Stimulated activated CD8-positive, alpha-beta memory T cell treated with anti-CD3 and anti-CD28 coated beads, Interleukin-7, amount 100 ng/mL, for 1 hour (primary cell): ENCODE results near the gene CCDC136.

ENCODE experiments used
- DNase-seq, 2 donors: peaks; one replicate each; pipeline ENCODE4 v3.0.0-alpha.2; 2020; ENCODE audit warnings: low read depth in 2 of 2

The CCDC136 gene

DNA sequence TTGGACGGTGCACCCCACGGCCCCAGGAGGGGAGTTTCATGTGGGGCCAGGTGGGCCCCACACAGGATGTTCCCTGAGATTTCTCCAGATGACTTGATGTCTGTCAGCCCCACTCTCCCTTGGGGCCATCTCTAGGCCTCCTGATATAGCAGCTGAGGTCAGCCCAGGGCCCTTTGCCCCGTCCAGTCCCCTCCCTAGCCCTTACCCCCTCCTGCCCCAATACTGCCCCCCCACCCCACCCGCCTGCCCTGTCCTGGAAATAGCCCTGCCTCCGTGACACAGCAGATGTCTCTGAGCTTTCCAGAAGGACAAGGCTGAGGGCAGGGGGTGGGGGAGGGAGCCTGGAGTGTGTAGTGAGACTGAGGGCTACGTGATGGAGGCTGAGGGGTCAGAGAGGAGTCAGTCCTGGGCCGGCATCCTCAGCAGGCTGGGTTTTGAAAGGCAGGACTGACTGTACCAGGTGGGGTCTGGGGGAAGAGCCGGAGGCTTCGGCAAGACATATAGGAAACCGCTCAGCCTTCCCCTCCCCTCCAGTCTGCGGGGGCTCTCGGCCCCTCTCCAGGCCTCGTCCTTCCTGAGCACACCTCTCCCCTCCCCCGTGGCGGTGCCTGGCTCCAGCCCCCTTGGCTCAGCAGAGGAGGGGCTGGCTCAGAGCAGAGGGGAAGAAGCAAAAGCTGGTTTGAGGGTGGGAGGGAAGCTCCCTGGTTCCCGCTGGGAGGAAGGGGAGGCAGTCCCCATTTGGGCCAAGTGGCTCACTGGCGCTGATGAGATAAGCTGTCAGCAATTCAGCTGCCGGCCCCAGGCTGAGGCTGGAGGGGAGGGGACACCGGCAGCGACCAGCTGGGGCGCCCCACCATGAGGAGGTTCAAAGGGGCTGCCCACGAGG lies 40.5 kb downstream of the CCDC136 start:
- no peak for DNase-seq

- no peak for DNase-seq
Measured at GRCh38 chr7:128832880-128833147, 41.0 kb downstream of the CCDC136 start.

DNA sequence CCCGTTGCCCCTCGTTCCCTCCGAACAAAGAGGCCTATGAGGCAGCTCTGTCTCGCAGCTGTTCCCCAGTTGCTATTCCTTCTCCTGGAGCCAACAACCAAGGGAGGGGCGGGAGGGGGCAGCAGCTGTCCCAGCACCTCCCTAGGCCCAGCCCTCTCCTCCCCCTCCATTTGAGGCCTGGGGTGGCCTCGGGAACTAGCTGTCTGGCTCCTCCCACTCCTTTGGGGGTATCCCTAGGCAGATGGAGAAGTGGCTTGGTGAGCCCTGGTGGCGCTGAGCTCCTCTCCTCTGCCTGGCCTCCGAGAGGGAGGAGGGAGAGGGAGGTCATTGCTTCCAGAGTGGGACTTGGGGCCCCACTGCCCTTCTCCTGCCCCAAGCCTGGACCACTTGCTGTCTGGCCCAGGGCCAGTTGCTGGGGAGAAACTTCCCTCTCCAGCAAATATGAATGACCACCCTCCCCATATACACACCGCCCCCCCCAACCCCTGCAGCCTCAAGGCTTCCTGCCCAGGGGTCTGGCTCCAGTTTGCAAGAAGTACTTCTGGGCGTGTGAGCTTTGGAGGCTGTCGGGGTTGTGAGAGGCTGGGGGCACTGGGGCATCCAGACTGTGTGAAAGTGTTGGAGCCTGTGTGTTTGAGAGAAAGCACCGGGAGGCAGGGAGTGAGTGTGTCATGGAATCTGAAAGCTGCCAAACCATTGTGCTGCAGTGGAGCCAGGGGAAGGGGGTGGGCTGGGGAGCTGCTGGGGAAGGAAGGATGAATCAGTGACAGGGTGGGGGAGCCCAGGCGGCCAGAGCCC lies 41.6 kb downstream of the CCDC136 start:
- no peak for DNase-seq

GRCh38 chr7:128833946-128834325 lies 42.2 kb downstream of the CCDC136 start:
- no peak for DNase-seq

DNA sequence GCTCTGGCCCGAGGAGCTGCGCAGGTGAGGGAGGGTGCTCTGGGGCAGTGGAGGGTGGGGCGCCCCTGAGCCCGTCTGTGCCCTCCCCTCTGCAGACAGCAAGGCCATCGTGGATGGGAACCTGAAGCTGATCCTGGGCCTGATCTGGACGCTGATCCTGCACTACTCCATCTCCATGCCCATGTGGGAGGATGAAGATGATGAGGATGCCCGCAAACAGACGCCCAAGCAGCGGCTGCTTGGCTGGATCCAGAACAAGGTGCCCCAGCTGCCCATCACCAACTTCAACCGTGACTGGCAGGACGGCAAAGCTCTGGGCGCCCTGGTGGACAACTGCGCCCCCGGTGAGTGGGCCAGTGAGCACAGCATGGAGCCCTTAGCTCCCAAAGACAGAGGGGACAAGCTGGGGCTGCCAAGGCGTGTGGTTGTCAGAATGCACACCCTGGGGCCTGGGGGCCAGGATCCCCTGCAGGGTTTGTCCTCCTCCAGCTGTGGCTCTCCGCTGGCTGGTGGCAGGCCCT lies 43.5 kb downstream of the CCDC136 start:
- no peak for DNase-seq

GRCh38 chr7:128835790-128836641 lies 44.2 kb downstream of the CCDC136 start:
- DNase-seq: no peak

DNA sequence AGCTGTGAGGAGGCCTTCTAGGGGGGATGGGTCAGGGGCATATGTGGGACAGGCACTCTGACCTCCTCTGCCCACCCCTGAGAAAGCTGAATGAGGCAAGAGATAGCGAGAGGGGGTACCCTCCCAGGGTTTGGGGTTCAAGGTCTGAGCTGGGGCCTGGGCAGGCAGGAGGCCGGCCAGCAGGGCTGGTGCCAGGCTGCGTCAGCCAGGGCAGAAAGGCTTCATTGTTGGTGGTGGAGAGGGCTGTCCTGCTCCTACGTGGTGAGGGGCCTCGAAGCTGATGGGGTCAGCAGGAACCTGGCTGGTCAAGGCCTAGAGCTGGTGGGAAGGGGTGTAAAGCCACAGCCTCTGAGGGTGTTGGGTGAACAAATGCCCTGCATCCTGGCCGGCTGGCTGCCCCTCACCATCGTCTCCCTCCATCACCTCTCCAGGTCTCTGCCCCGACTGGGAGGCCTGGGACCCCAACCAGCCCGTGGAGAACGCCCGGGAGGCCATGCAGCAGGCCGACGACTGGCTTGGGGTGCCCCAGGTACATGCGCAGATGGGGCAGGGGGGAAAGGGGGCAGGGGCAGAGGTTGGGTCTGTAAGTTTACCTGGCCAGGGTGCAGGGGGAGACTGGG lies 45.1 kb downstream of the CCDC136 start:
- DNase-seq: no peak

DNA sequence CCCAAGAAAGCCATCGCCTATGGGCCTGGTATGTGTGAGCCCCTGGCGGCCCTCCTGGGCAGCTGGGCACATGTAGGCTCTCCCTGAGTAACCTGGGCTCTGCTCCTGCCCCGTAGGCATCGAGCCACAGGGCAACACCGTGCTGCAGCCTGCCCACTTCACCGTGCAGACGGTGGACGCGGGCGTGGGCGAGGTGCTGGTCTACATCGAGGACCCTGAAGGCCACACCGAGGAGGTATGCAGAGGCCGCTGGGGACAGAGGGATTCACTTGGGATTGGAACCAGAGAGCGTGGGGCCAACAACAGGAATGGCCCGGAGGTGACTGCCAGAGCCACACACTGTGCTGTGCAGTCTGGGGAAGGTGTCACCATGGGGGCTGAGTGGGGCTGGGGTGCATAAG lies 45.8 kb downstream of the CCDC136 start:
- DNase-seq: no peak

- DNase-seq: no peak
Measured at GRCh38 chr7:128838109-128838779, 46.5 kb downstream of the CCDC136 start.

DNA sequence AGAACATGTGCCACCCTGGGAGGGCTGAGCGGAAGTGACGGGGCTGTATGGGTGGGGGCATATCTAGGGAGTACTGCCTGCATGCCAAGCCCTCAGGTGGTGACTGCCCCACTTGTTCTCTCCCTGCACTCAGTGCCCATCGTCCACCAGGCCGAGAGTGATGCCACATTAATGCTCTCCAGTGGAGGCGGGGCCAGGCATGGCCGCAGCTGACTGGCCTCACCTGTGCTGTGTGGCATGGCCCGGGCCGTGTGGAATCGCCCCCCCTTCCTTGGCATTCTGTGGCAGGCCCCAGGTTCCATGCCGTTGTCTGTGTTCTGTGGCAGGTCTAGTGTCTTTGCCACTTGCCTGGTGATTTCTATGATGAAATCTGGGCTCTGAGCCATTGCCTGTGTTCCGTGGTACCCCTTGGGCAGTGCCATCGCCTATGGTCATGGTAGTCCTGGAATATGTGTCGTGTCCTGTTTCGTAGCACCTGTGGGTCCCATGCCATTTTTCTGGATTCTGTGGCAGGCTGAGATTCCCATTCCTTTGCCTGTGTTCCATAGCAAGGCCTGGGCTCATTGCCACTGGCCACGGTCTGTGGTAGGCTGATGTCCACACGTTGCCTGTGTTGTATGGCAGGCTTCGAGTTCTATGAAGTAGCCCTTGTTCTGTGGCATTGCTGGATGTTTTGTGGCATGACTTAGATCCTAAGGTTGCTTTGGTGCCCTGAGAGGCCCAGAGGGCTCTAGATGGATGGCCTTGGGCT lies 47.4 kb downstream of the CCDC136 start:
- DNase-seq: no peak

DNA sequence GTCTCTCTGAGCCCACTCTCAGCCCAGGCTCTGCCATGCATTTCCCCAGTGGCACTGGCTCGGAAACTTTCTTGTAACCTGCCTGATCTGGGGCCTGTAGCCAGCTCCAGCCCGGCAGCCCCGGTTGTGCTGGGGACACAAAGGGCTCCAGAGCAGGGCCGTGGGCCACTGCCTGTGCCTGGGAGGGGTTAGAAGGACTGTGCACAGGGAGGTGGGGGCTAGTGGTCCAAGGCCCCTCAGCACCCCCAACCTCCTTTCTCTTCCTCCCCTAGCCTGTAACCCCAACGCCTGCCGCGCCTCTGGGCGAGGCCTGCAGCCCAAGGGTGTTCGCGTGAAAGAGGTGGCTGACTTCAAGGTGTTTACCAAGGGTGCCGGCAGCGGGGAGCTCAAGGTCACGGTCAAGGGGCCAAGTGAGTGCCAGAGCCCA lies 48.0 kb downstream of the CCDC136 start:
- DNase-seq: no peak

DNA sequence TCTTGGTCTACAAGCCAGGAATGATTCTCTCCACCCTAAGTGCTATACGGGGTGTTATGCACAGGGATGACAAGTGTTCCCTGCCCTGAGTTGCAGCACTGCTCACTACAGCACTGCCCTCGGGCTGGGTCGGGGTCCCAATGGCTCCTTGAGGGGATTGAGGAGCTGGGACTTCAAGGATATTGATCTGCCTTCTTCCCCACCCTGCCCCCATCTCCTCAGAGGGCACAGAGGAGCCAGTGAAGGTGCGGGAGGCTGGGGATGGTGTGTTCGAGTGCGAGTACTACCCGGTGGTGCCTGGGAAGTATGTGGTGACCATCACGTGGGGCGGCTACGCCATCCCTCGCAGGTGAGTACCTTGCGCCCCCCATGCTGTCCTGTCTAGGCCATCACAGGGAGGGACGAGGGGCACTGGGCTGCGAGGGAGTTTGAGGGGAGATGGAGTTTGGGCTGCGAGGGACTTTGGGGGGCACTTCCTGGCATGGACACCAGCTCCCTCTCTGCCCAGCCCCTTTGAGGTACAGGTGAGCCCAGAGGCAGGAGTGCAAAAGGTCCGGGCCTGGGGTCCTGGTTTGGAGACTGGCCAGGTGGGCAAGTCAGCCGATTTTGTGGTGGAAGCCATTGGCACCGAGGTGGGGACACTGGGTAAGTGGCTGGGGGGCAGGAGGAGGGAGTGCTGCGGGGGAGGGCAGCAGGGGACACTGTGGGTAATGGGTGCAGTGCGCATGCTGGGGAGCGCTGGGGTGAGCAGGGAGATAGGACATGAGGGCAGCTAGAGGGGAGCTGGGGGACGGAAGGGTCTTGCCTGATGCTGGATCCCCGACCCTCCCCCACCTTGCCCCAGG lies 48.8 kb downstream of the CCDC136 start:
- no peak for DNase-seq

DNA sequence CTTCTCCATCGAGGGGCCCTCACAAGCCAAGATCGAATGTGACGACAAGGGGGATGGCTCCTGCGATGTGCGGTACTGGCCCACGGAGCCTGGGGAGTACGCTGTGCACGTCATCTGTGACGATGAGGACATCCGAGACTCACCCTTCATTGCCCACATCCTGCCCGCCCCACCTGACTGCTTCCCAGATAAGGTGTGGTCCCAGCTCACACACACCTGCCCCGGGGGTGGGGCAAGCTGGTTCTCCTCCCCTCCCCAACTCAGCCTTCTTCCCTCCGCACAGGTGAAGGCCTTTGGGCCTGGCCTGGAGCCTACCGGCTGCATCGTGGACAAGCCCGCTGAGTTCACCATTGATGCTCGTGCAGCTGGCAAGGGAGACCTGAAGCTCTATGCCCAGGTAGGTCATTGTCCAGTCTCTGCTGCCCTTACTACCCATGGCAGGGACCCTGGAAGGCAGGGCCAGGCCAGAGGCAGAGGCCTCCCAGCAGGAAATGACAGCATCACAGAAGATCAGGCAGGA lies 49.5 kb downstream of the CCDC136 start:
- DNase-seq: no peak

GRCh38 chr7:128841921-128842673 lies 50.3 kb downstream of the CCDC136 start:
- peak in 1 of 2 donors; percentile 14 for DNase-seq

DNA sequence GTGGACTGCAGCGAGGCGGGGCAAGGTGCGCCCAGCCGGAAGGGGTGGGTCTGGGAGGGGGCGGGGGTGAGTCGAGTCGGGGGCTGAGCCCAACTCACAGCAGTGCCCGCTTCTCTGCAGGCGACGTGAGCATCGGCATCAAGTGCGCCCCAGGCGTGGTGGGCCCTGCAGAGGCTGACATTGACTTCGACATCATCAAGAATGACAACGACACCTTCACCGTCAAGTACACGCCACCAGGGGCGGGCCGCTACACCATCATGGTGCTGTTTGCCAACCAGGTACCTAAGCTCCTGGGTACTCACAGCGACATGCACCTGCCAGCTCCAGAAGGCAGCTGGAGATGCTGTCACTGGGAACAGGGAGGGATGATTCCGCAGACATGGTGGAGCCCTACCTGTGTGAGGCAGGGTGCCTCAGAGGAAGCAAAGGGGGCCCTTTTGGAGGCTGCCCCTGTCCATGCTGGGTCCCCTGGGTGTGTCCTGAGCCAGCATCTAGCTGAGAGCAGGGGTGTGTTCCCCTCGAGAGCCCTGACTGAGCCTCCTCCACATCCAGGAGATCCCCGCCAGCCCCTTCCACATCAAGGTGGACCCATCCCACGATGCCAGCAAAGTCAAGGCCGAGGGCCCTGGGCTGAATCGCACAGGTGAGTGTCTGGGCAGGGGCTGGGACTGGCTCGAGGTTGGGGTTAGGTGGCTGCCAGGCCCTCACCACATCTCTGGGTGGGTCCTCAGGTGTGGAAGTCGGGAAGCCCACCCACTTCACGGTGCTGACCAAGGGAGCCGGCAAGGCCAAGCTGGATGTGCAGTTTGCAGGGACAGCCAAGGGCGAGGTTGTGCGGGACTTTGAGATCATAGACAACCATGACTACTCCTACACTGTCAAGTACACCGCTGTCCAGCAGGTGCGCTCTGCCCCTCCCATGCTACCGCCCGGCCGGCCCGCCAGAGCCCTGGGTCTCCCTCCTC lies 51.2 kb downstream of the CCDC136 start:
- DNase-seq: no peak

GRCh38 chr7:128843938-128844621 lies 52.3 kb downstream of the CCDC136 start:
- no peak for DNase-seq
